ENCODE measurements around the gene MVB12B.

Gene MVB12B

DNA sequence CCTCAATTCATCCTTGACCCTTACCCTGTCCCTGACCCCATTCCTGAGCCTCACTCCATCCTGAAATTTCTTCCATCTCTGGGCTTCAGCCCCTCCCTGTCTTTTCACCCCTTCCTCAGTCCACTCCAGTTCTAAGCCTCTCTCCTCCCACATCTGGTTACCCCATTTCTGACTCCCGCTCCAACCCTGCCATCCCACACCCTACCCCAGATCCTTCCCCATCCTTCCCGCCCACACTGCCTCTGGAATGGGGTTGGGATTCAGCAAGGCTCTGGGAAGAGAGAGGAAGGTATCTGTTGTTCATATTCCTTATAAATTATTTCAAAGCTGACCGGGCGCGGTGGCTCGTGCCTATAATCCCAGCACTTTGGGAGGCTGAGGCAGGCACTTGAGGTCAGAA is 29.9 kb upstream of the MVB12B start:
- no peak for DNase-seq (ENCODE audit: extremely low read depth, low read depth)
- no peak overlapping the region for H3K4me3 ChIP-seq (replicated peaks; ENCODE audit: low read depth, low read length)
- TF ChIP-seq, protein P1, sequence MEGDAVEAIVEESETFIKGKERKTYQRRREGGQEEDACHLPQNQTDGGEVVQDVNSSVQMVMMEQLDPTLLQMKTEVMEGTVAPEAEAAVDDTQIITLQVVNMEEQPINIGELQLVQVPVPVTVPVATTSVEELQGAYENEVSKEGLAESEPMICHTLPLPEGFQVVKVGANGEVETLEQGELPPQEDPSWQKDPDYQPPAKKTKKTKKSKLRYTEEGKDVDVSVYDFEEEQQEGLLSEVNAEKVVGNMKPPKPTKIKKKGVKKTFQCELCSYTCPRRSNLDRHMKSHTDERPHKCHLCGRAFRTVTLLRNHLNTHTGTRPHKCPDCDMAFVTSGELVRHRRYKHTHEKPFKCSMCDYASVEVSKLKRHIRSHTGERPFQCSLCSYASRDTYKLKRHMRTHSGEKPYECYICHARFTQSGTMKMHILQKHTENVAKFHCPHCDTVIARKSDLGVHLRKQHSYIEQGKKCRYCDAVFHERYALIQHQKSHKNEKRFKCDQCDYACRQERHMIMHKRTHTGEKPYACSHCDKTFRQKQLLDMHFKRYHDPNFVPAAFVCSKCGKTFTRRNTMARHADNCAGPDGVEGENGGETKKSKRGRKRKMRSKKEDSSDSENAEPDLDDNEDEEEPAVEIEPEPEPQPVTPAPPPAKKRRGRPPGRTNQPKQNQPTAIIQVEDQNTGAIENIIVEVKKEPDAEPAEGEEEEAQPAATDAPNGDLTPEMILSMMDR (IDR thresholded peaks at IDR 0.05; ENCODE audit: low read depth, low read length, missing control alignments): no peak

GRCh38 chr9:126297661-126298060 is 29.0 kb upstream of the MVB12B start:
- no peak for DNase-seq (ENCODE audit: extremely low read depth, low read depth)
- TF ChIP-seq, protein P1 (IDR thresholded peaks at IDR 0.05; ENCODE audit: low read depth, low read length, missing control alignments): no peak
- H3K4me3 ChIP-seq (replicated peaks; ENCODE audit: low read depth, low read length): no peak overlapping the region

DNA sequence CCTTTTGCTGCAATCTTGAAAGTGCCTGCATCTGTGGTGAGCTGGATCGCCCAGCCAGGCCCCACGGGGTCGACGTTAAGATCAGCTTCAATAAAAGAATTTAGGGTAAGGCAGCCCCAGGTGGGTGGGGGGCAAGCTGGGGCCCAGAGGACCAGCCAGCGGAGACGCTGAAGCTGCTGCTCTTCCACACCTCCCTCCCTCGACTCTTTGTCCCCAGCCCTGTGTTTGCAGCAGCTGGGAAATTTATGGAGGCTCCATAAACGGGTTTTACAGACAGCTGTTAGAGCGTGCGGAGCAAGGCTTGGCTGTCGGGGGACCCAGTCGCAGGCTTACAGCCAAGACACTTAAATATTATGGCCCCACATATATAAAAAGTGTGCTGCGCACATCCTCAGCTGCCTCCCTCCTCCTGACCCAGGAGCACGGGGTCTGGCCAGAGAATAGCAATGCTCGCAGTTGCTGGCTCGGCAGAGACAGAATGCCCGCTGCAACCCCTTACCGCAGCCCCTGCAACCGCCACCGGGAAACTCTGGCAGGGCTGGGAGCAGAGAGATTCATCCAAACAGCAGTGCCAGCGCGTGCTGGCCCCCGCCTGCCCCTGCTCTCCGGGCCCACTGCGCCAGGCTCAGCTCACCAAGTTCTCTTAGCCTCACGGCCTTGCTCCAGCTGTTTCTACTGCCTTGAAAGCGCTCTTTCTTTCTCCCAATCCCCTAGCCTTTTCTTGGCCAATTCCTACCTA is 28.4 kb upstream of the MVB12B start:
- H3K4me3 ChIP-seq (replicated peaks; ENCODE audit: low read depth, low read length): no peak overlapping the region
- TF ChIP-seq, protein P1 (IDR thresholded peaks at IDR 0.05; ENCODE audit: low read depth, low read length, missing control alignments): no peak
- no peak for DNase-seq (ENCODE audit: extremely low read depth, low read depth)

- DNase-seq (ENCODE audit: extremely low read depth, low read depth): no peak
- TF ChIP-seq, protein P1 (IDR thresholded peaks at IDR 0.05; ENCODE audit: low read depth, low read length, missing control alignments): no peak
- H3K4me3 ChIP-seq (replicated peaks; ENCODE audit: low read depth, low read length): no peak overlapping the region
Observed at GRCh38 chr9:126299706-126300276, 26.8 kb upstream of the MVB12B start.

DNA sequence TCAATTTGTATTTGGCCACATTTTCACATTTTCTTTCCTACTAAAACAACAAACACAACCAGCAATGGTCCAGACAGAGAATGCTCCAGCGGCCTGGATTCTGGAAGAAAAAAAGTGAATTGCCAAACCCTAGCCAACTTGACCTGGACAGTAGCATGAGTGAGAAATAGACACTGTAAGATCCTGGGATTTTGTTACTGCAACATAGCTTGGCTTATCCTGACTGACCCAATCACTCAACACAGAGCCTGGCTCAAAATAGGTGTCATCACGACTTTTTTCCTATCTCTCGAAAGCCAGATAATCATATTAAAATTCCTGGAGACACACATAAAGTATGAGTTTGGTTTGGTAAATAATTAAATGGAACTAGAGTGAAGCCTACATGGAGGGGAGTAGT is 25.4 kb upstream of the MVB12B start:
- TF ChIP-seq, protein P1 (IDR thresholded peaks at IDR 0.05; ENCODE audit: low read depth, low read length, missing control alignments): no peak
- DNase-seq (ENCODE audit: extremely low read depth, low read depth): no peak

DNA sequence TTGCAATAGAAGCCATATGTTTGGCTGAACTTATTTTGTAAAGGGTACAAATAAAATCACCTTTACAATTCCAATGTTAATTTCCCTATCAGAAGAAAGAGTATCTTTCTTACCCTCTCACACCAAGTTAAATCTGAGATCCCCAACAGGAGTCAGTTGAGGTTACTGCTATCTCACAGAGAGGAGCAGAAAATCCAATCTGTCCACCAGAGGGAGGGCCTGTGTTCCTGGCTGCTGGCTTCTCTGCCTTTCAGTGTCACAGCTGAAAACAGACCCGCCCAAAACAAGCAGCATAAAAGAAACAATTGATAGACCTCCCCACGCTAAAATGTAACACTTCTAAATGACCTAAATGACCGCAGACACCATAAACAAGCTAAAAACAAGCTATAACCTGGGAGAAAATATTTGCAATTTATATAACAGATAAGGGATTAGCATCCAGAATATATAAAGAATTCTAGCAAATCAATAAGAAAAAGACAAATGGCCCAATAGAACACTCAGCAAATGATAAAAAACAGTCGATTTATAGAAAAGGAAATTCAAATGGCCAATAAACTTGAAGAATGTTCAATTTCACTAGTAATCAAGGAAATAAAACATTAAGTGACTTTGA is 24.5 kb upstream of the MVB12B start:
- TF ChIP-seq, protein P1 (IDR thresholded peaks at IDR 0.05; ENCODE audit: low read depth, low read length, missing control alignments): peak; percentile 80
- DNase-seq (ENCODE audit: extremely low read depth, low read depth): peak; percentile 24

More for the DNA sequence above, 25.4 kb upstream of the MVB12B start:
- no peak overlapping the region for H3K4me3 ChIP-seq (replicated peaks; ENCODE audit: low read depth, low read length)

More for the DNA sequence above, 24.5 kb upstream of the MVB12B start:
- no peak overlapping the region for H3K4me3 ChIP-seq (replicated peaks; ENCODE audit: low read depth, low read length)

Data from HFF-Myc (cell line).